GM18520 (cell line): ENCODE data around the gene ACADVL.

ENCODE experiments used
- ATAC-seq: cut with Tn5 transposase; IDR thresholded peaks from one replicate; pipeline ENCODE4 v1.9.1; 2021; ENCODE audit not compliant: unreplicated experiment

Gene ACADVL

GRCh38 chr17:7216242-7217112 lies 3.3 kb upstream of the ACADVL start:
- ATAC-seq = no peak

DNA sequence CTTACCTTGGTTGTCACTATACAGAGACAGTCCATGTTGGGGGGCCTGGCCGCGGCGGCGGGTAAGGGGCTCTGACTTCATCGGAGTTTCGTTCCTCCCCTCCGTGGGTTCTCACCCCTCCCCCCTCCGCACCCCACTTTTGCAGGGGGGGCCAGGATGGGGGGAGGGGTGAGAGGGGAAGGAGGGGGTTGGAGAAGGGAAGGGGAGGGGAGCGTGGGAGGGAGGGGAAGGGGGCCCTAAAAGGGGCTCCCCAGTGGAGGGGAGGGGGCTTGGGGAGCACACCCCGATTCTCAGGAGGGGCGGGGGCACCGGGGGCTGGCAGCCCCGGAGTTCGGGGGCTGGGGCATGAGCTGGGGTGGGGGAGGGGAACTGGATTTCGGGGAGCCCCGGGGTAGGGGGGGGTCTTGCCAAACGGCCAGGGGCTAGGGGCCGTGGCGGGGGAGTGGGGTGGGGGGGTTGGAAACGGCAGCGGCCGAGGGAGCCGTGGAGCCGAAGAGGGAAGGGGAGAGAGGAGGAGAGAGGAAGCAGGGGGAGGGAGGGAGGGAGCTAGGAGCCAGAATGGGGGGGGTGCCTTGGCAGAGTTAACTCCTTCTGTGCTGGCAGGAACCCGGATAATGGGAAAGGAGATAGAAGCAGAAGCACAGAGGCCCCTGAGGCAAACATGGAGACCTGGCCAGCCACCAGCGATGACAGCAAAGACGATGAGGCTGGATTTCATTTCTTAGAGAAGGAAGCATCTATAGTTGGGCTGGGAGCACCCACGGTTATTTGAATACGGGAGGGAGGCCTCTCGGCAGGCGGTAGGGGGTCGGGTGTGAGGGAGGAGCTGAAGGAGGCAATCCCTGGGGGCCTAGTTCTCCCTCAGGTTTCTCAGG lies 2.4 kb upstream of the ACADVL start:
- ATAC-seq = no peak

DNA sequence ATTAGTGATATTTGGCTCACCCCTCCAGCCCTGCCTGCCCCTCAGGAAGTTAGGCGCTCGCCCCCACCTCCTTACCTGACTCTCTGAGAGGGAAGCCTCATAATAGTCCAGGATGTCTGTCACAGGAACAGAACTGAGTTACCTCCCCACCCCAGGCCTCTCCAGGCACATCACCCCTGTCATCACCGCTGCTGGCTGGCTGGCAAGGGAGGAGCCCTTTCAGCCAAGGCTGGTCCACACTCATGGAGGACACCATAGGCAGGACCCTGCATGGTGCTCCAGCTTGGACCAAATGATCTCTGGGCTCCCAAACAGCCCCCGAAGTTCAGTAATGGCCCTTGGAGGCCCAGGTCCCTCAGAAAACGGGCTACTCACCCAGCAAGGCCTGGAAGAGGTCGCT lies 1.6 kb upstream of the ACADVL start:
- ATAC-seq = no peak

- no peak for ATAC-seq
Measured at GRCh38 chr17:7218758-7219157, 980 bp upstream of the ACADVL start.

DNA sequence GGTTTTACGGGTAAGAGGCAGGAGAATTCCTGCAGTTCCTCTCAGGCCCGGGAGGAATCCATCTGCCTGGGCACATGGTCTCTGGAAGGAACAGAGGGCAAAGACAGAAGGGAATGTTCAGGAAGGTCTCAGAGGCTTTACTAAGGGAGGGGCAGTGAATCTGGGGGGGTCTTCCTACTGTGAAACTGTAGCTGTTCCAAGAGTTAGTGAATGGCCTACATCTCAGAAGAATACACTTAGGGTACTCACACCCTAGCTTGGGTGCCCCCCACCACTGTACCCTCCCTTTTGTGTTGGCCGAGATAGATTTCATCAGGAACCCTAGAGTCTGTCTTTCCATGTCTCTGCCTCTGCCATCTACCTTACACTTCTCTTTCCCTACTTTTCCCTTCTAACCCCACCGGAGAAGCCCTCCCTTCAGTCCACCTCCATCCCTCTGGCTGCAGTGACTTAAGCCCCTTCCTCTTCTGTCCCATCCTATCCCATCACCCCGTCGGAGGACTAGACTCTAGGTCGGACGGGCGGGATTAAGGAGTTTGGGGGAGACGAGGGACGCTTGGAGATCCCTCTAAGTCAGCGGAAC lies 418 bp upstream of the ACADVL start:
- no peak for ATAC-seq

GRCh38 chr17:7220593-7221277 lies 997 bp downstream of the ACADVL start:
- ATAC-seq = no peak

GRCh38 chr17:7221278-7222092 lies 1.7 kb downstream of the ACADVL start:
- ATAC-seq = no peak

- ATAC-seq = no peak
Measured at GRCh38 chr17:7222093-7222971, 2.6 kb downstream of the ACADVL start.

- no peak for ATAC-seq
Measured at GRCh38 chr17:7222972-7223292, 3.2 kb downstream of the ACADVL start.

GRCh38 chr17:7223375-7223774 lies 3.6 kb downstream of the ACADVL start:
- no peak for ATAC-seq

DNA sequence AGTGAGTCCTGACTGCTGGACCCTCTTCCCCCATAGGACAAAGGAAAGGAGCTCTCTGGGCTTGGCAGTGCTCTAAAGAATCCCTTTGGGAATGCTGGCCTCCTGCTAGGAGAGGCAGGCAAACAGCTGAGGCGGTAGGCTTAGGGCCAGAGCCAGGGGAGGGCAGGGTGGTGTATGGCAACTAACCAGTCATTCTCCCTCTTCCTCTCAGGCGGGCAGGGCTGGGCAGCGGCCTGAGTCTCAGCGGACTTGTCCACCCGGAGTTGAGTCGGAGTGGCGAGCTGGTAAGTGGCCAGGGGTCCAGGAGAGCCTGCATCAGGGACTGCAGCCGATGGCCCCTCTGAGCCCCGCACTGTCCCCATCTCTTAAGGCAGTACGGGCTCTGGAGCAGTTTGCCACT lies 4.4 kb downstream of the ACADVL start:
- ATAC-seq = no peak

DNA sequence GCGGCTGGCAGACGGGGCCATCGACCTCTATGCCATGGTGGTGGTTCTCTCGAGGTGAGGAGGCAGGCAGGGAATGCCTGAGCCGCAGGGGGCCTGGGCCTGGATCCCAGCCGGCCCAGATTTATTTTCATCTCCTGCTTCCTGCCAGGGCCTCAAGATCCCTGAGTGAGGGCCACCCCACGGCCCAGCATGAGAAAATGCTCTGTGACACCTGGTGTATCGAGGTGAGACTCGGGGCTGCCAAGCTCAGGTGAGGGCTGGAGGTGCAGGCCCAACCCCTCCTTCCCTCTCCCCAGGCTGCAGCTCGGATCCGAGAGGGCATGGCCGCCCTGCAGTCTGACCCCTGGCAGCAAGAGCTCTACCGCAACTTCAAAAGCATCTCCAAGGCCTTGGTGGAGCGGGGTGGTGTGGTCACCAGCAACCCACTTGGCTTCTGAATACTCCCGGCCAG lies 4.9 kb downstream of the ACADVL start:
- ATAC-seq = no peak

DNA sequence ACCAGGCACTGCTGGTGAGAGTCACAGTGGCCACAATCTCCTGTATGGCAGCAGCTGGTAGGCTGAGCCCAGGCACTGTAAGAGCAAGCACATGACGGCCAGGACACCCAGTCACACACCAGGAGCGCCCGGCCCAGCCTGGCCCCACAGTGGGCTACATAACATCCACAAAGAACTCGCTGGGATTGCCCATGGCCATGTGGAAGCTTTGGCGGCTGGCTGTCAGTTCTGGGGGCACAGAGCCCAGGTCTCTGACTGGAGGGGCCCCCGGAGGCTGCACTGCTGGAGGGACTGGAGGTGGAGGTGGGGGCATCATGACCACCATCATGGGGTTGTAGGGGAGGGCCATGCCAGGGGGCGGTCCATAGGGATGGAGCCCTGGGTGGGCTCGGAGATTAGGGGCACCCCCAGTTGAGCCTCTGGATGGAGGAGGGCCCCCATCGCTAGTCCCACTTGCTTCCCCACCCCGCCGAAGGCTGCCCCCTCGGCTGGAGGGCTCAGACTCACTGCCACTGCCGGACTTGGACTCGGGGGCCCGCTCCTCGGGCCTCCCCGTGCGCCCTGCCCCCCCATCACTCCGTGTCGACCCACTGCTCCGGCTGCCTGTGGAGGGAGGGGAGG lies 6.1 kb downstream of the ACADVL start:
- no peak for ATAC-seq

- no peak for ATAC-seq
Measured at GRCh38 chr17:7226721-7227710, 7.3 kb downstream of the ACADVL start.

GRCh38 chr17:7228920-7229319 lies 9.2 kb downstream of the ACADVL start:
- no peak for ATAC-seq

DNA sequence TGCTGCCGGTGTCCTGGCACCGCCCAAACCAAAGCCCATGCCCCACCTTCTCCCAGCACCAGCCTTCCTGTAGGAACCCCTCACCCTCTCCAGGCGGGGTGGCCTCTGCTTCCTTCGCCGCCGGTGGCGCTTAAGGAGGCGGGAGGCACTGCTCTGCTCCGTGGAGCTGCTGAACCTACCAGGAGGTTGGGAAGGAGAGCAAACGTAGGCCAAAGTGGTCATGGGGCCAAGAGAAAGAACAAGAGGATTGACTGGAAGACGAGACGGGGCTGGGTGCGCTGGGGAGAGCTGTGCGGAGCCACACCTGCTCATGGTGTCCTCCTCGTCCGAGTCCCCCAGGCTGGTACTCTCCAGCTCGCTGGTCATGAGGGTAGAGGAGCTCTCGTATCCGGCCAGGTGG lies 9.8 kb downstream of the ACADVL start:
- ATAC-seq = no peak

DNA sequence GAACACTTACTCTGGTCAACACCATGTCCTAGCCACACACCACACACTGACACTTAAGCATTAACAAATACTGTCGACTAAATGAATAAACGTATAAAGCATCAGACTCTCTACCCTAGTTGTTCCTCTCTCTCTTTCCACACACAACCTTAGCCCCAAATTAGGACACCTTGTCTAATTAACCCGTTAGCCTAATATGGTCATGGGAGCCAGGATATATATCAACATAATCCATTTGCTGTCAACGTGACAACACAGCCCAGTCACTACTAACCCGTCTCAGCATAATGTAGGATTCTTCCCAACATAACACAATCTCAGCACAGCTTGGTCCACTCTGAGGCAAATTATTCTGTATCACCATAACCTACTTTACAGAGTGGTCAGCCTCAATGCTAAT lies 12.4 kb downstream of the ACADVL start:
- no peak for ATAC-seq

- ATAC-seq = no peak
Measured at GRCh38 chr17:7233701-7234082, 14.0 kb downstream of the ACADVL start.
